Measurements from ENCODE around the gene ARL3. TPM values are rescaled to one million over a fixed set of nuclear protein-coding genes. Genes with fewer than 3 reads are reported as not detected.
A peak's percentile ranks its signal among the peaks of the same experiment; 100 is the strongest.

The ARL3 gene
- total RNA-seq, 1 experiment from 2014 or later, result 16.5 TPM

- no peak overlapping the region for H2BK5ac ChIP-seq (ENCODE audit: insufficient read length, low read length)
- H2BK120ac ChIP-seq (ENCODE audit: low read depth, low read length, poor library complexity, severe bottlenecking), result no peak overlapping the region
- no peak overlapping the region for H3K4ac ChIP-seq (ENCODE audit: low read depth, low read length)
- no peaks in the 10 kb centered on the region for H3K79me2 ChIP-seq (ENCODE audit: insufficient read depth, low read length)
- Mint-ChIP-seq H3K27me3 (ENCODE audit: low read depth) (peaks cover 4% of the 10 kb centered on the region; the same call in 1 of the 2 replicates), H3K27ac (peak overlapping the region in 2 of 3 experiments; percentile 19 to 44; a peak in 2 of 7 replicates), H3K4me1 (peaks cover 53 to 56% of the 10 kb centered on the region in 2 experiments), H3K4me3 (no peak overlapping the region), H3K9me3 (peaks cover 0 to 2% of the 10 kb centered on the region in 2 experiments; a peak in 1 of 5 replicates), H3K36me3 (ENCODE audit: insufficient read depth in 1 of 3, low read depth in 3 of 3) (peaks cover 0 to 4% (median 0%) of the 10 kb centered on the region in 3 experiments; a peak in 4 of 7 replicates)
- no peak overlapping the region for H2BK12ac ChIP-seq (ENCODE audit: insufficient read length, low read depth, low read length)
- DNase-seq, result no peak
- no peak overlapping the region for H3K27ac ChIP-seq (ENCODE audit: insufficient read length, low read depth, low read length)
- peaks cover 13% of the 10 kb centered on the region for H3K4me1 ChIP-seq (ENCODE audit: insufficient read depth, low read length)
- no peak overlapping the region for H3T11ph ChIP-seq (ENCODE audit: low read length)
- no peak overlapping the region for H2BK20ac ChIP-seq (ENCODE audit: low read depth, low read length, poor library complexity, severe bottlenecking)
- no peak overlapping the region for H3K18ac ChIP-seq (ENCODE audit: insufficient read length, low read depth, low read length)
- no peak overlapping the region for H3K56ac ChIP-seq (ENCODE audit: insufficient read length, low read depth, low read length)
- WGBS (ENCODE audit: extremely low coverage, insufficient read length, low lambda C conversion rate), result no CpG with 5 or more reads among the region's 5 CpGs
- H3K4me2 ChIP-seq (ENCODE audit: insufficient read depth, insufficient read length, low read length), result no peak overlapping the region
- no peaks in the 10 kb centered on the region for H4K20me1 ChIP-seq (ENCODE audit: control insufficient read depth, insufficient read depth, insufficient read length)
- H4K91ac ChIP-seq (ENCODE audit: insufficient read length, low read depth, low read length), result no peak overlapping the region
- H4K5ac ChIP-seq (ENCODE audit: insufficient read length, low read depth, low read length), result no peak overlapping the region
- no peak overlapping the region for H2AK5ac ChIP-seq (ENCODE audit: insufficient read length, low read length)
- no peaks in the 10 kb centered on the region for H3K79me1 ChIP-seq (ENCODE audit: insufficient read depth, low read depth, low read length, poor library complexity, severe bottlenecking)
- H3K9ac ChIP-seq (ENCODE audit: extremely low read depth, insufficient read length, low read length), result no peak overlapping the region
- TF ChIP-seq CTCF (conservative IDR thresholded peaks at IDR 0.05), result no peak
- H3K23ac ChIP-seq (ENCODE audit: insufficient read length, low read depth, low read length), result no peak overlapping the region
- no peak overlapping the region for H2AFZ ChIP-seq (ENCODE audit: low read length)
- H3K23me2 ChIP-seq (ENCODE audit: insufficient read length, low read depth, low read length, poor library complexity, severe bottlenecking), result no peaks in the 10 kb centered on the region
- H3K14ac ChIP-seq (ENCODE audit: insufficient read depth, low read length), result no peak overlapping the region; the same call in 1 of the 2 replicates
- no peak overlapping the region for H2BK15ac ChIP-seq (ENCODE audit: low read depth, low read length)
- H4K8ac ChIP-seq (replicated peaks; ENCODE audit: insufficient read length, low read depth, low read length), result no peak overlapping the region
- H3K9me3 ChIP-seq (ENCODE audit: control insufficient read depth, low read depth, low read length), result no peaks in the 10 kb centered on the region
- no peaks in the 10 kb centered on the region for H3K27me3 ChIP-seq (ENCODE audit: insufficient read depth, low read length)
Measured at GRCh38 chr10:102633848-102634247, 80.3 kb downstream of the ARL3 start.
